WI38 (cell line): Measurements from ENCODE around the gene NCAM2.

Experiments
- H3K4me3 ChIP-seq: 2 replicates; pipeline ENCODE4 v1.5.1; 2011; ENCODE audit warnings: low read depth, mild to moderate bottlenecking, control low read depth, low read length
- TF ChIP-seq, protein P1 (sequence below): IDR thresholded peaks from 2 replicates; pipeline ENCODE4 v1.5.1; 2012; ENCODE audit warnings: low read depth, mild to moderate bottlenecking, control low read depth, low read length

The NCAM2 gene

DNA sequence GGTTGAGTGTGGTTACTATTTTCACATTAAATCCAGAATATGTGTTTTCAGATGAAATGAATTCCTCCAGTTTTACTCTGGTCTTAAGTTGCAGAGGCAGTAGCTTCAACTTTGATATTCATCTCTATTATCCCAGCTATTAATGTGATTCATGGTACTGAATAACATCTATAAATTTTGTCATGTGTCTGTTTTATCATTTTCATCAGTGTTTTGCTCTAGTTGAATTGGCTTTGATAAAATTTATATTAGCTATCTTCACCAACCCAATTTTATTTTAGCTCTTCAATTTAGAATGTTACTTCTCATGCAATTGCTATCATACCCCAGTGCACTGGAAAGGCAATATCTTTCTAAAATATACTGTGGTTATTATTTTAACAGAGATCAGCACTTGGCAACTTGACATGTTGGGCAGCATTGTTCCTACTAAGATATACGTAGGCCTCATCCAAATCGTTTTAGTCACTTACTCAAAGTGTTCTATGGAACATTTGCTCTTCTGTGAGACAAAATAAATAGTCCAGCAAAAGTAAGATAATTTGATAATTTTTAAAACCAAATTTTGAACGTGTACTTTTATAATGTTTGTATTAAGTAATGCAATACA is 184.3 kb downstream of the NCAM2 start:
- TF ChIP-seq, protein P1, sequence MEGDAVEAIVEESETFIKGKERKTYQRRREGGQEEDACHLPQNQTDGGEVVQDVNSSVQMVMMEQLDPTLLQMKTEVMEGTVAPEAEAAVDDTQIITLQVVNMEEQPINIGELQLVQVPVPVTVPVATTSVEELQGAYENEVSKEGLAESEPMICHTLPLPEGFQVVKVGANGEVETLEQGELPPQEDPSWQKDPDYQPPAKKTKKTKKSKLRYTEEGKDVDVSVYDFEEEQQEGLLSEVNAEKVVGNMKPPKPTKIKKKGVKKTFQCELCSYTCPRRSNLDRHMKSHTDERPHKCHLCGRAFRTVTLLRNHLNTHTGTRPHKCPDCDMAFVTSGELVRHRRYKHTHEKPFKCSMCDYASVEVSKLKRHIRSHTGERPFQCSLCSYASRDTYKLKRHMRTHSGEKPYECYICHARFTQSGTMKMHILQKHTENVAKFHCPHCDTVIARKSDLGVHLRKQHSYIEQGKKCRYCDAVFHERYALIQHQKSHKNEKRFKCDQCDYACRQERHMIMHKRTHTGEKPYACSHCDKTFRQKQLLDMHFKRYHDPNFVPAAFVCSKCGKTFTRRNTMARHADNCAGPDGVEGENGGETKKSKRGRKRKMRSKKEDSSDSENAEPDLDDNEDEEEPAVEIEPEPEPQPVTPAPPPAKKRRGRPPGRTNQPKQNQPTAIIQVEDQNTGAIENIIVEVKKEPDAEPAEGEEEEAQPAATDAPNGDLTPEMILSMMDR: no peak

DNA sequence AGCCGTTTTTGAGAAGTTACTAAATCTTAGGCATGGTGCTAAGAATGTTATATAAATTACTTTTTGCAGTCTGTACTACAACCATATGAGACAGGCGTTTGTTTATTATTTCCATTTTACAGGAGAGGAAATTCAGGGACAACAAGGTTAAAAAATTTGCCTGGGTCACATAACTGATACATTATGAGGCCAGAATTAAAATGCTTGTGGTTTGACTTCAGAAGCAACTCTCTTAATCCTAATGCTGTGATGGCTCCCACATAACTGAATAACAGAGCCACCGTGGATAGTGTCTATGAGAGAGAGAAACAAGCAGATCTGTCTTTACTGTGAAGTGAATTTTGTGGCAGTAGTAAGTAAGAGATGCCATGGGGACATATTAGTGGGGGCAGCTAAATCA is 184.9 kb downstream of the NCAM2 start:
- H3K4me3 ChIP-seq: no peak overlapping the region
- TF ChIP-seq, protein P1: no peak

More for the DNA sequence above, 184.3 kb downstream of the NCAM2 start:
- no peak overlapping the region for H3K4me3 ChIP-seq

DNA sequence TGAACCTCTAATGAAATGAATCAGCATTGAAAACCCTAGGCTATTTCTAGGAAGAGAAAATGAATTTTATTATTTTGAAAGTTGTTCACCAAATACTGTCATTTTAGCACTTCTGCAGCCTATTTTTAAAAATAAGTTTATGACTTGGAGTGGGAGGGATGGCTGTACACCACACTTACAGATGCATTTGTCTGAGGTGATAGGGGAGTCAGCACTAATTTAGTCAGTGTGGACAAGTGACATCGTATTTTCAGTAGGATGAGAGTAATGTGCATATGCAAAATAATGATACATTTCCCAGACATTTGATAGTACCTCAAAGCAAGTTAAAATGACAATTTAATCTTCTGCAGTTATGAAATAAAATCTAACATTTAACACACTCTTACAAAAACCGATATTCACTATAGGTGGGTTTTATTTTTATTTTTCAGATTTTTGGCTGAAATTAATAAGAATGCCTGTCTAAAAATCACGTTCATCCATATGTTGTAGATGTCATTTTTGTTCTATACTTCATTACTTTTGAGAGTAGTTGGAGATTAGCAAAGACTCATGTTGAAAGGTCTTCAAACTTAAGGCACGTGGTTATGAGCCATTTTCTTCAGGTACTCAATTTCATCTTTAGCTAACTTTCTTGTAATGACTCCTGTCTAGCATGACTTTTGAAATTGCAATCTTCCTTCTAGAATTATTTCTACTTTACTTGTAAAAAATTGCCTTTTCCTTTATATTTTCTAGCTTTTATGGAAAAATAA is 186.7 kb downstream of the NCAM2 start:
- TF ChIP-seq, protein P1: no peak
- H3K4me3 ChIP-seq: no peak overlapping the region

DNA sequence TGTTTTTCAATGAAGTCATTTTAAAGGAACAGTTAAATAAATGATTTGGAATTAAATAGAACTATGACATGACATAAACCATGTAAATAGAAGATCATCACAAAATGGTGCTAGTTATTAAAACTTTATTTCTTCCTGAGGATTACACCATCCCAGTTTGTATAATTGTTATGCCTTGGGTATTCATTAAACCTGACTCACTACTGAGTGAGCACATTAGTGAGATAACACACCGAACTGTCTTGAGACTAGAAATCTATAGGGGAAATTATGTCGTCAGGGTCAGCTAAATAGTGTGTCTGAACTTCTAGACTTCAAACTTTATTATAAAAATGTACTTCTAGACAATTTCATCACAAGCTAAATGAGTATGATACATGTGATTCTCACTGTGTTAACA is 189.4 kb downstream of the NCAM2 start:
- TF ChIP-seq, protein P1: no peak
- no peak overlapping the region for H3K4me3 ChIP-seq

GRCh38 chr21:21188513-21189195 is 190.4 kb downstream of the NCAM2 start:
- TF ChIP-seq, protein P1: no peak
- H3K4me3 ChIP-seq: no peak overlapping the region

- TF ChIP-seq, protein P1: no peak
- H3K4me3 ChIP-seq: no peak overlapping the region
Observed at GRCh38 chr21:21195417-21195943, 197.3 kb downstream of the NCAM2 start.
